Natural killer cell treated with Interleukin-12 subunit alpha and Interleukin-12 subunit beta and Interleukin-15 and Interleukin-18, amount 100 ng/mL, for 72 hours (primary cell): ENCODE results near the gene ELOVL6. TPM values are rescaled to one million over a fixed set of nuclear protein-coding genes. Genes with fewer than 3 reads are reported as not detected.
A peak's percentile ranks its signal among the peaks of the same experiment; 100 is the strongest.

Source experiments
- ATAC-seq, 2 donors: fragments of 150-1000 bp; cut with Tn5 transposase in 1 of 2; sonication (Bioruptor Pico), chemical (Tn5 transposase) in 1 of 2; 2 replicates each; pipeline ENCODE4 v1.10.0; 2021
- DNase-seq: peaks from one replicate; pipeline ENCODE4 v3.0.0; 2022; ENCODE audit warnings: low spot score
- H3K27ac Mint-ChIP-seq, 2 donors: 1 replicate in 1 of 2; 2 replicates in 1 of 2; pipeline ENCODE4 v1.8.0; 2022; ENCODE audit warnings: mixed read lengths in 2 of 2, mild to moderate bottlenecking in 1 of 2, moderate library complexity in 1 of 2
- H3K27me3 Mint-ChIP-seq, 2 donors: 1 replicate in 1 of 2; 2 replicates in 1 of 2; pipeline ENCODE4 v1.8.0; 2022; ENCODE audit warnings: mixed read lengths in 2 of 2
- H3K36me3 Mint-ChIP-seq: one replicate; pipeline ENCODE4 v1.8.0; 2022; ENCODE audit warnings: mixed read lengths
- H3K4me1 Mint-ChIP-seq, 2 donors: 1 replicate in 1 of 2; 2 replicates in 1 of 2; pipeline ENCODE4 v1.8.0; 2022; ENCODE audit warnings: low read depth in 2 of 2, mixed read lengths in 2 of 2, mild to moderate bottlenecking in 1 of 2
- H3K4me3 Mint-ChIP-seq: one replicate; pipeline ENCODE4 v1.8.0; 2022; ENCODE audit warnings: mixed read lengths
- H3K9me3 Mint-ChIP-seq: 2 replicates; pipeline ENCODE4 v1.8.0; 2022; ENCODE audit warnings: mixed read lengths
- total RNA-seq, 2 donors: library from RNA; stranded (reverse); gene quantifications; one replicate each; pipeline ENCODE4 v1.2.3, GENCODE V29; 2022

Gene ELOVL6
- total RNA-seq, 2 donors from 2014 or later = 20.2 to 26.5 TPM

- Mint-ChIP-seq H3K27ac (no peak overlapping the region), H3K4me1 (no peaks in the 10 kb centered on the region), H3K36me3 (peaks cover 3% of the 10 kb centered on the region), H3K4me3 (no peak overlapping the region), H3K27me3 (peaks cover 3 to 13% of the 10 kb centered on the region in 2 donors), H3K9me3 (no peaks in the 10 kb centered on the region)
- ATAC-seq (no peak), DNase-seq (no peak)
Measured at GRCh38 chr4:110025718-110026117, 172.7 kb downstream of the ELOVL6 start.

DNA sequence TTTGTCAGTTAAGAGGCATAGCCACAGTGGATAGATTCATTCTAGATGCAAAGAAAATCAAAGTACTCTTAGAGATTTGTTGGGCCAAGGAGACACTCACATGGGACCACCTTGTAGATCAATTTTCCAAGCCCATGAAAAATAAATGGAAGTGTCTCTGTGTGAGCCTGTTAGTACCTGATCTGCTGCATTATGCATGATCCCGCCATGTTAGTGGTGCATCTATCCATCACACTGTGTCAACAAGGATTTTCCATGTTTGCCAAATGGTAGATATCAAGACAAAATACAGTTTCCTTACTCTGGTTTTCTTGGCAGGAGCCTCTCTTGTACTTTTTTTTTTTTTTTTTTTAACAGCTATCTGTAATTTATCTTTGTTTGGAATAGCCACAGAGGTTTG is 173.4 kb downstream of the ELOVL6 start:
- Mint-ChIP-seq H3K36me3 (no peaks in the 10 kb centered on the region), H3K4me3 (no peak overlapping the region), H3K4me1 (no peaks in the 10 kb centered on the region), H3K27ac (no peak overlapping the region), H3K27me3 (peaks cover 3 to 8% of the 10 kb centered on the region in 2 donors), H3K9me3 (no peaks in the 10 kb centered on the region)
- ATAC-seq (no peak), DNase-seq (no peak)

DNA sequence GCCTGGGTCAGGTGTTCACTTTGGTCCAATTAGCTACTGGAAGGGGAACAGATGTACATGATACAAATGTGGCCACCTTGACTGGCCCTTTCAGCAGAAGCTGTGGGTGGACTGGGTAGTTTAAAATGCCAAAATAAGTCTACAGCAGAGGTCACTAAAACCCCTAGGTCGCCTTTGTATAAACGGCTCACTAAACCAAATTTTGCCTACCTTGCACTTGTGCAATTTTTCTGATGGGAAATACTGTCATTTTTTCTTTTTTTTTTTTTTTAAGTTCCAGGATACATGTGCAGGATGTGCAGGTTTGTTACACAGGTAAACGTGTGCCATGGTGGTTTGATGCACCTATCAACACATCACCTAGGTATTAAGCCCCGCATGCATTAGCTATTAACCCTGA is 176.0 kb downstream of the ELOVL6 start:
- no peak overlapping the region for H3K27ac Mint-ChIP-seq
- no peak overlapping the region for H3K4me3 Mint-ChIP-seq
- DNase-seq = no peak
- H3K9me3 Mint-ChIP-seq = no peaks in the 10 kb centered on the region
- H3K4me1 Mint-ChIP-seq = no peaks in the 10 kb centered on the region
- peaks cover 3 to 8% of the 10 kb centered on the region in 2 donors for H3K27me3 Mint-ChIP-seq
- ATAC-seq = no peak
- no peaks in the 10 kb centered on the region for H3K36me3 Mint-ChIP-seq

- Mint-ChIP-seq H3K36me3 (no peaks in the 10 kb centered on the region), H3K4me1 (no peaks in the 10 kb centered on the region), H3K9me3 (no peaks in the 10 kb centered on the region), H3K4me3 (no peak overlapping the region), H3K27me3 (peaks cover 0 to 8% of the 10 kb centered on the region in 2 donors), H3K27ac (no peak overlapping the region)
- DNase-seq = no peak
- ATAC-seq = no peak
Measured at GRCh38 chr4:110020646-110021443, 177.6 kb downstream of the ELOVL6 start.

DNA sequence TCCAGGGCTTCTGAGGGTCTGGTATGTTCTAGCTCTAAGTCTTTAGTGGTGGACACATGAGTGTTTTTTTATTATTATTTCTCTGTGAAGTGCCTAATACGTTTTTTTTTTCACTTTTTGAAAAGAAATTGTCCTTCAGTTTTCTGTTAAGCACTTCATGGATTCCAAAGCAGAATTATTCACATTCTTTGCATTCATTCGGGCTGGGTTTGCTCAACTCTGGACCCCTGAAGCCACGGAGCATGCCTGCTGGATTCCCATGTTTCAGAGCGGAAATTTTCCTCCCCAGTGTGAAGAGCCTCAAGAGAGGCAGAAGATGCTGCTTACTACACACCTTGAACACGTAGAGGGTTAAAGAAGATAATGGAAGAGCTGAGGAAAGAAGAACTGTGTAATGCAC is 178.3 kb downstream of the ELOVL6 start:
- no peak for ATAC-seq
- Mint-ChIP-seq H3K4me1 (no peaks in the 10 kb centered on the region), H3K27ac (no peak overlapping the region), H3K27me3 (peaks cover 0 to 8% of the 10 kb centered on the region in 2 donors), H3K36me3 (no peaks in the 10 kb centered on the region), H3K9me3 (no peaks in the 10 kb centered on the region), H3K4me3 (no peak overlapping the region)
- no peak for DNase-seq

DNA sequence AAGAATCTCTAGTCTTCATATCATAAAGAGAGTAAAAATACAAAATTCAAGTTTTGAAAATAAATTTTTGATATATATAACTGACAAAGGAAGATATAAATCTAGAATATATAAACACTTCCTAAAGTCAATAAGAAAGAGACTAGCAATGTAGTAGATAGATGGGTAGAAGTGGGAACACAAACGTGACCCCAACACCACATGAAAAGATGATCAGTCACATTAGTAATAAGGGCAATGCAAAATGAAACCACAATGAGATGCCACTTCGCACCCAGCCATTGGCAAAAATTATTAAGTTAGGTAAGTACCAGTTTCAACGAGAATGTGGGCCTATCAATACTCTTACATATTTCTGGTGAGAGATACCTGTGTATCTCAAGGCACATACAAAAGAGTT is 179.3 kb downstream of the ELOVL6 start:
- no peak overlapping the region for H3K4me3 Mint-ChIP-seq
- no peaks in the 10 kb centered on the region for H3K4me1 Mint-ChIP-seq
- no peak overlapping the region for H3K27ac Mint-ChIP-seq
- no peaks in the 10 kb centered on the region for H3K9me3 Mint-ChIP-seq
- H3K36me3 Mint-ChIP-seq = no peaks in the 10 kb centered on the region
- DNase-seq (no peak), ATAC-seq (no peak)
- peaks cover 2 to 5% of the 10 kb centered on the region in 2 donors for H3K27me3 Mint-ChIP-seq

DNA sequence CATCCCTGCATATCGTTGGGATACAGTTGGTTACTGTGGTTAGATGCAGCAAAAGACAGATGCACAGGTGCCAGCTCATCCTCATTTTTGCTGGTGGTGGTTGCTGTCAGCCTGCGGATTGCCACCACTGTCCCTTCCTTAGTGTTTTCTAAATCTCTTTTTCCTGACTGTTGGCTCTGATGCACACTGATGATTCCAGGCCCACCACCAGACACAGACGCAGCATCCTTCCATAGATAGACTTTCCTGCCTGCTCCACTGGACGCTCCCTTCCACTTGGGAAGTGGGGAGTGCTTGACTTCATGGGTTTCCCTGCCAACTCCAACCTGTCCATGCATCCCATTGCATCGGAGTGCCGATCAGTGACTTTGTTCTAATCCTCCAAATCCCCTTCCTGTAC is 184.2 kb downstream of the ELOVL6 start:
- H3K36me3 Mint-ChIP-seq = no peaks in the 10 kb centered on the region
- DNase-seq (no peak), ATAC-seq (no peak)
- no peak overlapping the region for H3K27ac Mint-ChIP-seq
- no peaks in the 10 kb centered on the region for H3K4me1 Mint-ChIP-seq
- no peak overlapping the region for H3K4me3 Mint-ChIP-seq
- peaks cover 3 to 6% of the 10 kb centered on the region in 2 donors for H3K27me3 Mint-ChIP-seq
- H3K9me3 Mint-ChIP-seq = no peaks in the 10 kb centered on the region

DNA sequence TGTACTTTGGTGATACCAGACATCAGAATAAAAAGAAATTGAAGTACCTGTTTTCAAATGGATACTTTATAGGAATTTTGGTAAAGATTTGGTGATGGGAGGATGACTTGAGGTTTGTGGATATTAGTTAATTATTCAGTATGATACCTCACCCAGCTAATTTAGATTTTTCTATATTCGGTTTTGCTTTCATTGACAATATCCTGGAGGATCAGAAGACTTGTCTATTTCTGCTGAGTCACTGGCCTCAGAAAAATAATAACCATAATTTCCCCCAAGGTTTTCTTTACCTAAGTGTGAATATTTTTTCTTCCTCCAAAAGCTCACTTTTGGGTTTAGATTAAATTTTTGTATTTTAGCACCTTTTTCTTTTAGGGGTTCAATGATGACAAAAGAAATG is 185.5 kb downstream of the ELOVL6 start:
- Mint-ChIP-seq H3K27ac (no peak overlapping the region), H3K4me1 (peaks cover 0 to 3% of the 10 kb centered on the region in 2 donors), H3K9me3 (no peaks in the 10 kb centered on the region), H3K36me3 (no peaks in the 10 kb centered on the region), H3K4me3 (no peak overlapping the region), H3K27me3 (peaks cover 3 to 6% of the 10 kb centered on the region in 2 donors)
- ATAC-seq (no peak), DNase-seq (no peak)

- ATAC-seq (no peak), DNase-seq (no peak)
- Mint-ChIP-seq H3K9me3 (no peaks in the 10 kb centered on the region), H3K27ac (no peak overlapping the region), H3K4me1 (peaks cover under 1 to 3% of the 10 kb centered on the region in 2 donors), H3K4me3 (no peak overlapping the region), H3K27me3 (peaks cover 3 to 6% of the 10 kb centered on the region in 2 donors), H3K36me3 (no peaks in the 10 kb centered on the region)
Measured at GRCh38 chr4:110010797-110011196, 187.6 kb downstream of the ELOVL6 start.

GRCh38 chr4:110009550-110009949 is 188.9 kb downstream of the ELOVL6 start:
- Mint-ChIP-seq H3K36me3 (no peaks in the 10 kb centered on the region), H3K4me1 (peaks cover 5 to 6% of the 10 kb centered on the region in 2 donors), H3K4me3 (no peak overlapping the region), H3K9me3 (no peaks in the 10 kb centered on the region), H3K27me3 (peaks cover 3 to 5% of the 10 kb centered on the region in 2 donors), H3K27ac (no peak overlapping the region)
- no peak for DNase-seq
- ATAC-seq = no peak

DNA sequence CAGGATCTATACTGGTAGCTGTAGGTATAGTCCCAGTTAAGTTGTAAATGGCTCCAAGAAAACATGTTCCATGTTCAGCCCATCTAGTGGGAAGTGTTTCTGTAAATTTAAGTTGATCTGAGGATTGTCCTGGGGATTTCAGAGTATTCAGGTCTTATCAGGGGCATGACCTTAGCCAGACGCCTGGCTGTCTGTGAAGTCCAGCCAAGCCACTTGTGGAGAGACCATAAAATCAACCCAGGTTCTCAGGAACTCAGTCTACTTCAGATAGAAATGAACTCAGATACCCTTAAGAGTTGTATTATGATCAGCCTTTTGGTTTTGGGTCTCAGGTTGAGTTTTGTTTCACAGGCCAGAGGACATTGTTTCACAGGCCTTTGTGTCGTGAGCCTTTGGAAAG is 189.9 kb downstream of the ELOVL6 start:
- Mint-ChIP-seq H3K36me3 (no peaks in the 10 kb centered on the region), H3K27ac (no peak overlapping the region), H3K4me1 (peaks cover 5 to 6% of the 10 kb centered on the region in 2 donors), H3K27me3 (no peaks in the 10 kb centered on the region), H3K9me3 (no peaks in the 10 kb centered on the region), H3K4me3 (no peak overlapping the region)
- no peak for ATAC-seq
- DNase-seq = no peak

DNA sequence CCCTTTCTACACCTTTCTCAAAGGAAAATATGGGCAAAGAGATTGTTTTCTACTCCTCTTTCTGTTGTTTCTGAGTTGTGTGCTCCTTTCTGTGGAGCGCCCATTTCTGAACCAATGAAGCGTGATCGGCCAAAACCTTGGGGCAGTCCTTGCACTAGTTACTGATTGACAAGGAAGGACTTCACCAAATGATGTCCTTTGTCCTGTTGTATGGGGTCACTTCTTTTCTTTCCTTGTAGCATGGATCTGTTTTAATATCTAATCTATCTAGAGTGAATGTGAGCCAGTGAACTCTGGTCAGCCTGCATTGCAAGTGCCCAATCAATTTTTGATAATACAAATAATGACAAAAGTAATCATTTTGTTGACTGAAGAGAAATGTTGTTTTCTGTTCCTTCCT is 191.2 kb downstream of the ELOVL6 start:
- H3K4me3 Mint-ChIP-seq = no peak overlapping the region
- H3K9me3 Mint-ChIP-seq = no peaks in the 10 kb centered on the region
- ATAC-seq (no peak), DNase-seq (no peak)
- H3K4me1 Mint-ChIP-seq = peaks cover 5 to 6% of the 10 kb centered on the region in 2 donors
- H3K27me3 Mint-ChIP-seq = no peaks in the 10 kb centered on the region
- no peaks in the 10 kb centered on the region for H3K36me3 Mint-ChIP-seq
- H3K27ac Mint-ChIP-seq = no peak overlapping the region

- DNase-seq = peak; percentile 69
Measured at GRCh38 chr4:110005461-110006056, 192.9 kb downstream of the ELOVL6 start.

DNA sequence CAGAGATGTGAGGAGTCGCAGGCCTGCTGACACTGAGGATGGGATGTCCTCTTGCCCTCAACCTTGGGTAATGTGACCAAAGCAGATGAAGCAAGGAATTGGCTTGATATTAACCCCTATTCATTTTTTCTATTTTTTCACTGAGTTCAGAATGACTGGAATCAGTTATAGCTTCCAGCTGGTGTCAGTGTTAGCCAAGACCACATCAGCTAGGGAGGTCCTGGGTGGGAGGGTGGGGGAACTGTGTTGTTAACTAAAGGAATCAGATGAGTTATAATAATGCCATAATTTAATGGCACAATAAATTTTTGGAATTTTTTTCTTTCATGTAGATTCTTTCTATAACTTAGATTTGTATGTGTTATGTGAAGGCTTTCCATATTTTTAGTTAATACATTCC is 193.9 kb downstream of the ELOVL6 start:
- no peaks in the 10 kb centered on the region for H3K36me3 Mint-ChIP-seq
- H3K9me3 Mint-ChIP-seq = no peaks in the 10 kb centered on the region
- no peak overlapping the region for H3K27ac Mint-ChIP-seq
- peaks cover 5 to 6% of the 10 kb centered on the region in 2 donors for H3K4me1 Mint-ChIP-seq
- DNase-seq (no peak), ATAC-seq (no peak)
- H3K27me3 Mint-ChIP-seq = no peaks in the 10 kb centered on the region
- no peak overlapping the region for H3K4me3 Mint-ChIP-seq

More at GRCh38 chr4:110005461-110006056, 192.9 kb downstream of the ELOVL6 start:
- H3K36me3 Mint-ChIP-seq = no peaks in the 10 kb centered on the region
- H3K4me3 Mint-ChIP-seq = no peak overlapping the region
- no peaks in the 10 kb centered on the region for H3K27me3 Mint-ChIP-seq
- peak in 1 of 2 donors; percentile 64 for ATAC-seq
- no peaks in the 10 kb centered on the region for H3K9me3 Mint-ChIP-seq
- H3K27ac Mint-ChIP-seq = no peak overlapping the region
- H3K4me1 Mint-ChIP-seq = peaks cover 5 to 6% of the 10 kb centered on the region in 2 donors
